Stimulated activated CD4-positive, alpha-beta T cell treated with anti-CD3 and anti-CD28 coated beads, Interleukin-12 subunit alpha, Interleukin-12 subunit beta, amount 100 ng/mL, for 4 hours (primary cell): ENCODE measurements around the gene VGLL3.
"Not testable (repeated sequence)": the region's sequence is repeated elsewhere in the genome, so short reads cannot be mapped to it uniquely, and the experiment has no call there.

Experiments
- DNase-seq: peaks from one replicate; pipeline ENCODE4 v3.0.0-alpha.2; 2020

VGLL3 gene

GRCh38 chr3:86990734-86991481 is at the start of gene VGLL3:
Gene VGLL3 (minus strand): TSS chr3:86991149. CDS start chr3:86990743, 406 bp downstream.
- no peak for DNase-seq

- DNase-seq, result no peak
Observed at GRCh38 chr3:87037652-87038051, 46.7 kb upstream of the VGLL3 start.

GRCh38 chr3:87036671-87037070 is 45.7 kb upstream of the VGLL3 start:
- DNase-seq, result no peak

- DNase-seq, result no peak
Observed at GRCh38 chr3:87035339-87035738, 44.4 kb upstream of the VGLL3 start.

- no peak for DNase-seq
Observed at GRCh38 chr3:87033205-87033604, 42.3 kb upstream of the VGLL3 start.

- DNase-seq, result no peak
Observed at GRCh38 chr3:87025661-87026645, 35.0 kb upstream of the VGLL3 start.

GRCh38 chr3:87017370-87017769 is 26.4 kb upstream of the VGLL3 start:
- not testable (repeated sequence) for DNase-seq

- DNase-seq, result no peak
Observed at GRCh38 chr3:87009271-87009670, 18.3 kb upstream of the VGLL3 start.

GRCh38 chr3:87006844-87007439 is 16.0 kb upstream of the VGLL3 start:
- no peak for DNase-seq

GRCh38 chr3:87004883-87005282 is 13.9 kb upstream of the VGLL3 start:
- DNase-seq, result no peak

GRCh38 chr3:87002346-87002745 is 11.4 kb upstream of the VGLL3 start:
- no peak for DNase-seq

- no peak for DNase-seq
Observed at GRCh38 chr3:87001473-87002098, 10.6 kb upstream of the VGLL3 start.

GRCh38 chr3:87000940-87001339 is 10.0 kb upstream of the VGLL3 start:
- DNase-seq, result no peak

GRCh38 chr3:86998569-86998968 is 7.6 kb upstream of the VGLL3 start:
- no peak for DNase-seq

GRCh38 chr3:86996261-86996955 is 5.5 kb upstream of the VGLL3 start:
- no peak for DNase-seq

- DNase-seq, result no peak
Observed at GRCh38 chr3:86995537-86995936, 4.6 kb upstream of the VGLL3 start.

- no peak for DNase-seq
Observed at GRCh38 chr3:86993704-86994103, 2.8 kb upstream of the VGLL3 start.

GRCh38 chr3:86991840-86992435 is 989 bp upstream of the VGLL3 start:
- DNase-seq, result no peak

- no peak for DNase-seq
Observed at GRCh38 chr3:86991482-86991815, 500 bp upstream of the VGLL3 start.

GRCh38 chr3:86990012-86990733 is 776 bp downstream of the VGLL3 start:
- DNase-seq, result no peak

- DNase-seq, result no peak
Observed at GRCh38 chr3:86989611-86990010, 1.3 kb downstream of the VGLL3 start.
